ENCODE data around the gene OXA1L.
"Not testable (repeated sequence)": the region's sequence is repeated elsewhere in the genome, so short reads cannot be mapped to it uniquely, and the experiment has no call there.

DNA sequence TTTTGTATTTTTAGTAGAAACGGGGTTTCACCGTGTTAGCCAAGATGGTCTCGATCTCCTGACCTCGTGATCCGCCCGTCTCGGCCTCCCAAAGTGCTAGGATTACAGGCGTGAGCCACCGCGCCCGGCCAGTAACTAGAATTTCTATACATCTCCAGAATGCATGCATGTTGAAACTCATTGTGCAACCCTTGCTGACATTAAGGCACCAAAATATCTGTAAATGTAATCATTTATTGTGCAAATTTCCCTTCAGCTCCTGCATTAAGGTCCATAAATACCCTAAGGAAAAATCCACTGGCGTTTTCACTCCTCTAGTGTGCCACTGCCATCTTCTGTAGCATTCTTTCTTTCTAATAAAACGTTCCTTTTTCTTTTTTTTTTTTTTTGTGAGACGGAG, 30.1 kb upstream of the OXA1L start:
- TF ChIP-seq, protein P1, sequence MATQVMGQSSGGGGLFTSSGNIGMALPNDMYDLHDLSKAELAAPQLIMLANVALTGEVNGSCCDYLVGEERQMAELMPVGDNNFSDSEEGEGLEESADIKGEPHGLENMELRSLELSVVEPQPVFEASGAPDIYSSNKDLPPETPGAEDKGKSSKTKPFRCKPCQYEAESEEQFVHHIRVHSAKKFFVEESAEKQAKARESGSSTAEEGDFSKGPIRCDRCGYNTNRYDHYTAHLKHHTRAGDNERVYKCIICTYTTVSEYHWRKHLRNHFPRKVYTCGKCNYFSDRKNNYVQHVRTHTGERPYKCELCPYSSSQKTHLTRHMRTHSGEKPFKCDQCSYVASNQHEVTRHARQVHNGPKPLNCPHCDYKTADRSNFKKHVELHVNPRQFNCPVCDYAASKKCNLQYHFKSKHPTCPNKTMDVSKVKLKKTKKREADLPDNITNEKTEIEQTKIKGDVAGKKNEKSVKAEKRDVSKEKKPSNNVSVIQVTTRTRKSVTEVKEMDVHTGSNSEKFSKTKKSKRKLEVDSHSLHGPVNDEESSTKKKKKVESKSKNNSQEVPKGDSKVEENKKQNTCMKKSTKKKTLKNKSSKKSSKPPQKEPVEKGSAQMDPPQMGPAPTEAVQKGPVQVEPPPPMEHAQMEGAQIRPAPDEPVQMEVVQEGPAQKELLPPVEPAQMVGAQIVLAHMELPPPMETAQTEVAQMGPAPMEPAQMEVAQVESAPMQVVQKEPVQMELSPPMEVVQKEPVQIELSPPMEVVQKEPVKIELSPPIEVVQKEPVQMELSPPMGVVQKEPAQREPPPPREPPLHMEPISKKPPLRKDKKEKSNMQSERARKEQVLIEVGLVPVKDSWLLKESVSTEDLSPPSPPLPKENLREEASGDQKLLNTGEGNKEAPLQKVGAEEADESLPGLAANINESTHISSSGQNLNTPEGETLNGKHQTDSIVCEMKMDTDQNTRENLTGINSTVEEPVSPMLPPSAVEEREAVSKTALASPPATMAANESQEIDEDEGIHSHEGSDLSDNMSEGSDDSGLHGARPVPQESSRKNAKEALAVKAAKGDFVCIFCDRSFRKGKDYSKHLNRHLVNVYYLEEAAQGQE (IDR thresholded peaks at IDR 0.05; ENCODE audit: insufficient replicate concordance, low read depth): not testable (repeated sequence)
- TF ChIP-seq POLR2AphosphoS5 (IDR thresholded peaks at IDR 0.05; ENCODE audit: low read depth): not testable (repeated sequence)
- TF ChIP-seq, protein P2, sequence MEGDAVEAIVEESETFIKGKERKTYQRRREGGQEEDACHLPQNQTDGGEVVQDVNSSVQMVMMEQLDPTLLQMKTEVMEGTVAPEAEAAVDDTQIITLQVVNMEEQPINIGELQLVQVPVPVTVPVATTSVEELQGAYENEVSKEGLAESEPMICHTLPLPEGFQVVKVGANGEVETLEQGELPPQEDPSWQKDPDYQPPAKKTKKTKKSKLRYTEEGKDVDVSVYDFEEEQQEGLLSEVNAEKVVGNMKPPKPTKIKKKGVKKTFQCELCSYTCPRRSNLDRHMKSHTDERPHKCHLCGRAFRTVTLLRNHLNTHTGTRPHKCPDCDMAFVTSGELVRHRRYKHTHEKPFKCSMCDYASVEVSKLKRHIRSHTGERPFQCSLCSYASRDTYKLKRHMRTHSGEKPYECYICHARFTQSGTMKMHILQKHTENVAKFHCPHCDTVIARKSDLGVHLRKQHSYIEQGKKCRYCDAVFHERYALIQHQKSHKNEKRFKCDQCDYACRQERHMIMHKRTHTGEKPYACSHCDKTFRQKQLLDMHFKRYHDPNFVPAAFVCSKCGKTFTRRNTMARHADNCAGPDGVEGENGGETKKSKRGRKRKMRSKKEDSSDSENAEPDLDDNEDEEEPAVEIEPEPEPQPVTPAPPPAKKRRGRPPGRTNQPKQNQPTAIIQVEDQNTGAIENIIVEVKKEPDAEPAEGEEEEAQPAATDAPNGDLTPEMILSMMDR (IDR thresholded peaks at IDR 0.05; ENCODE audit: insufficient read depth, low read length): not testable (repeated sequence)
